Uterus (tissue), 4 donors: ENCODE measurements around the gene IFNA13. TPM values are rescaled to one million over a fixed set of nuclear protein-coding genes. Genes with fewer than 3 reads are reported as not detected.

Source experiments
- DNase-seq, 2 donors: peaks; one replicate each; pipeline ENCODE4 v3.0.0-alpha.2; 2019 to 2020
- H3K27ac ChIP-seq, 2 donors: fragments of 200-600 bp; sonication (generic); 1 replicate in 1 of 2; 2 replicates in 1 of 2; pipeline ENCODE4 v1.5.1; 2016 to 2018
- H3K27me3 ChIP-seq, 2 donors: fragments of 200-600 bp; sonication (generic); one replicate each; pipeline ENCODE4 v1.5.1; 2018 to 2019; ENCODE audit warnings: control low read depth in 1 of 2
- H3K36me3 ChIP-seq, 2 donors: fragments of 200-600 bp; sonication (generic); one replicate each; pipeline ENCODE4 v1.5.1; 2019; ENCODE audit warnings: control low read depth in 1 of 2
- H3K4me1 ChIP-seq, 2 donors: fragments of 200-600 bp; sonication (generic); one replicate each; pipeline ENCODE4 v1.5.1; 2018 to 2019; ENCODE audit warnings: control low read depth in 1 of 2
- H3K4me3 ChIP-seq, 2 donors: fragments of 200-600 bp; sonication (generic); 1 replicate in 1 of 2; 2 replicates in 1 of 2; pipeline ENCODE4 v1.5.1; 2018 to 2019; ENCODE audit warnings: mild to moderate bottlenecking in 1 of 2
- H3K9me3 ChIP-seq, 2 donors: fragments of 200-600 bp; sonication (generic); one replicate each; pipeline ENCODE4 v1.5.1; 2019; ENCODE audit warnings: control low read depth in 1 of 2
- CTCF ChIP-seq, 4 experiments: fragments of 200-600 bp in 2 of 4; fragments of 450-650 bp in 2 of 4; sonication (generic) in 2 of 4; IDR thresholded peaks; one replicate each; pipeline ENCODE4 v1.5.1; 2016 to 2019; ENCODE audit warnings: antibody characterized with exemption in 4 of 4, mild to moderate bottlenecking in 2 of 4, moderate library complexity in 1 of 4
- POLR2A ChIP-seq, 2 donors: fragments of 450-650 bp; IDR thresholded peaks; one replicate each; pipeline ENCODE4 v1.6.1; 2016; ENCODE audit warnings: antibody characterized with exemption in 2 of 2, mild to moderate bottlenecking in 1 of 2, moderate library complexity in 1 of 2
- intact Hi-C: fragments of 100-400 bp; cut with DNase I; formaldehyde crosslinking; loops from one replicate; pipeline ENCODE4 v1.15.1; 2023; ENCODE audit warnings: low total_unique reads
- total RNA-seq, 4 donors: library from RNA; depleted of rRNA in 3 of 4; stranded (reverse); fragments of >200 nt in 3 of 4; gene quantifications; one replicate each; pipeline versions ENCODE4 v1.1.0 to v1.2.4, GENCODE V29; 2014 to 2023
- donor health status: DM: yes; HTN: yes; CAD: no.

The IFNA13 gene
- total RNA-seq, 4 donors from 2014 or later = not detected

- Histone ChIP-seq H3K36me3 (no peaks in the 10 kb centered on the region), H3K27me3 (no peaks in the 10 kb centered on the region), H3K9me3 (no peaks in the 10 kb centered on the region), H3K4me3 (no peak overlapping the region), H3K27ac (no peak overlapping the region), H3K4me1 (no peaks in the 10 kb centered on the region)
- TF ChIP-seq CTCF (IDR thresholded peaks at IDR 0.05) (no peak), POLR2A (IDR thresholded peaks at IDR 0.05) (no peak)
- no peak for DNase-seq
- intact Hi-C loops = no loop called here
These were observed 43.8 kb downstream of the IFNA13 start for GRCh38 chr9:21324047-21324446.

- Histone ChIP-seq H3K4me1 (no peaks in the 10 kb centered on the region), H3K4me3 (no peak overlapping the region), H3K27me3 (no peaks in the 10 kb centered on the region), H3K9me3 (no peaks in the 10 kb centered on the region), H3K36me3 (no peaks in the 10 kb centered on the region), H3K27ac (no peak overlapping the region)
- TF ChIP-seq CTCF (IDR thresholded peaks at IDR 0.05) (no peak), POLR2A (IDR thresholded peaks at IDR 0.05) (no peak)
- intact Hi-C loops = no loop called here
- DNase-seq = no peak
These were observed 44.9 kb downstream of the IFNA13 start for GRCh38 chr9:21322911-21323461.

- no peaks in the 10 kb centered on the region for H3K9me3 ChIP-seq
- no peak overlapping the region for H3K27ac ChIP-seq
- no peak for DNase-seq
- TF ChIP-seq CTCF (IDR thresholded peaks at IDR 0.05) (no peak), POLR2A (IDR thresholded peaks at IDR 0.05) (no peak)
- no peaks in the 10 kb centered on the region for H3K4me1 ChIP-seq
- no peaks in the 10 kb centered on the region for H3K36me3 ChIP-seq
- intact Hi-C loops = no loop called here
- no peaks in the 10 kb centered on the region for H3K27me3 ChIP-seq
- no peak overlapping the region for H3K4me3 ChIP-seq
These were observed 47.4 kb downstream of the IFNA13 start for GRCh38 chr9:21320465-21320864.

GRCh38 chr9:21317956-21318923, 49.6 kb downstream of the IFNA13 start:
- peak; percentile 17 to 29 for DNase-seq
- intact Hi-C loops = no loop called here
- Histone ChIP-seq H3K36me3 (no peaks in the 10 kb centered on the region), H3K9me3 (no peaks in the 10 kb centered on the region), H3K4me1 (no peaks in the 10 kb centered on the region), H3K4me3 (no peak overlapping the region), H3K27me3 (no peaks in the 10 kb centered on the region), H3K27ac (no peak overlapping the region)
- TF ChIP-seq POLR2A (IDR thresholded peaks at IDR 0.05) (no peak), CTCF (IDR thresholded peaks at IDR 0.05) (peak; percentile 39 to 62 (median 52))

Other genes with a start within 250 kb of the IFNA13 start
- gene IFNW1, start 226.2 kb downstream of the IFNA13 start, total RNA-seq = not detected
- not detected for gene IFNA21, start 201.4 kb downstream of the IFNA13 start, total RNA-seq
- gene IFNA4, start 180.5 kb downstream of the IFNA13 start, total RNA-seq = not detected
- gene IFNA7, start 165.9 kb downstream of the IFNA13 start, total RNA-seq = not detected
- not detected for gene IFNA10, start 160.9 kb downstream of the IFNA13 start, total RNA-seq
- not detected for gene IFNA16, start 150.7 kb downstream of the IFNA13 start, total RNA-seq
- not detected for gene IFNA17, start 139.8 kb downstream of the IFNA13 start, total RNA-seq
- gene IFNA14, start 128.1 kb downstream of the IFNA13 start, total RNA-seq = not detected
- under 1 TPM in 1 of 4 donors, not detected in 3; 0.91 TPM for gene IFNA5, start 62.7 kb downstream of the IFNA13 start, total RNA-seq
- 10 to 100 TPM; 24.7 to 88.5 (median 29.9) TPM for gene KLHL9, start 32.7 kb downstream of the IFNA13 start, total RNA-seq
- gene IFNA6, start 17.2 kb downstream of the IFNA13 start, total RNA-seq = not detected
- not detected for gene IFNA2, start 17.3 kb upstream of the IFNA13 start, total RNA-seq
- gene IFNA8, start 41.1 kb upstream of the IFNA13 start, total RNA-seq = not detected
- gene IFNA1, start 72.4 kb upstream of the IFNA13 start, total RNA-seq = not detected
- 1 to 10 TPM in 1 of 4 donors, not detected in 3; 1.9 TPM for gene IFNE, start 114.3 kb upstream of the IFNA13 start, total RNA-seq